H9 (cell line): ENCODE measurements around the gene CDK5. TPM values are rescaled to one million over a fixed set of nuclear protein-coding genes. Genes with fewer than 3 reads are reported as not detected.

Experiments
- DNase-seq: peaks from one replicate; pipeline ENCODE4 v3.0.0-alpha.2; 2017
- H2AFZ ChIP-seq: one replicate; pipeline ENCODE4 v1.6.1; 2013; ENCODE audit warnings: mild to moderate bottlenecking, low read length, control low read depth, moderate library complexity
- H2AK5ac ChIP-seq: 2 replicates; pipeline ENCODE4 v1.6.1; 2013; ENCODE audit warnings: low read length, control low read depth, mixed read lengths; ENCODE audit not compliant: insufficient read length
- H2BK120ac ChIP-seq: one replicate; pipeline ENCODE4 v1.6.1; 2013; ENCODE audit warnings: low read depth, mild to moderate bottlenecking, low read length, control low read depth, inconsistent platforms; ENCODE audit not compliant: poor library complexity, severe bottlenecking
- H2BK12ac ChIP-seq: 2 replicates; pipeline ENCODE4 v1.6.1; 2013; ENCODE audit warnings: low read length, control low read depth, mixed read lengths, low read depth; ENCODE audit not compliant: insufficient read length
- H2BK15ac ChIP-seq: 2 replicates; pipeline ENCODE4 v1.6.1; 2013; ENCODE audit warnings: low read depth, low read length, control low read depth
- H2BK20ac ChIP-seq: one replicate; pipeline ENCODE4 v1.6.1; 2013; ENCODE audit warnings: low read depth, mild to moderate bottlenecking, low read length, control low read depth, inconsistent platforms; ENCODE audit not compliant: poor library complexity, severe bottlenecking
- H2BK5ac ChIP-seq: 2 replicates; pipeline ENCODE4 v1.6.1; 2013; ENCODE audit warnings: low read length, control low read depth, mixed read lengths; ENCODE audit not compliant: insufficient read length
- H3K14ac ChIP-seq: 2 replicates; pipeline ENCODE4 v1.6.1; 2013; ENCODE audit warnings: low read length, control low read depth; ENCODE audit not compliant: insufficient read depth
- H3K18ac ChIP-seq: 2 replicates; pipeline ENCODE4 v1.6.1; 2013; ENCODE audit warnings: low read depth, mild to moderate bottlenecking, mixed read lengths, low read length, control low read depth; ENCODE audit not compliant: insufficient read length
- H3K23ac ChIP-seq: 2 replicates; pipeline ENCODE4 v1.6.1; 2013; ENCODE audit warnings: low read length, control low read depth, mixed read lengths, low read depth; ENCODE audit not compliant: insufficient read length
- H3K23me2 ChIP-seq: 2 replicates; pipeline ENCODE4 v1.6.1; 2013; ENCODE audit warnings: low read depth, mild to moderate bottlenecking, mixed read lengths, low read length, control low read depth; ENCODE audit not compliant: insufficient read length, poor library complexity, severe bottlenecking
- H3K27ac ChIP-seq: 2 replicates; pipeline ENCODE4 v1.5.1; 2013; ENCODE audit warnings: low read length, control low read depth, mixed read lengths, low read depth; ENCODE audit not compliant: insufficient read length
- H3K27me3 ChIP-seq: 2 replicates; pipeline ENCODE4 v1.6.1; 2013; ENCODE audit warnings: low read length, control low read depth, inconsistent platforms; ENCODE audit not compliant: insufficient read depth
- H3K4ac ChIP-seq: 2 replicates; pipeline ENCODE4 v1.6.1; 2013; ENCODE audit warnings: low read depth, mild to moderate bottlenecking, control low read depth, inconsistent platforms, low read length, moderate library complexity
- H3K4me1 ChIP-seq: 2 replicates; pipeline ENCODE4 v1.6.1; 2013; ENCODE audit warnings: low read length, control low read depth, inconsistent platforms; ENCODE audit not compliant: insufficient read depth
- H3K4me2 ChIP-seq: 2 replicates; pipeline ENCODE4 v1.6.1; 2013; ENCODE audit warnings: low read length, control low read depth, mixed read lengths; ENCODE audit not compliant: insufficient read length, insufficient read depth
- H3K56ac ChIP-seq: 2 replicates; pipeline ENCODE4 v1.6.1; 2013; ENCODE audit warnings: low read depth, mild to moderate bottlenecking, mixed read lengths, low read length, control low read depth; ENCODE audit not compliant: insufficient read length
- H3K79me1 ChIP-seq: 2 replicates; pipeline ENCODE4 v1.6.1; 2013; ENCODE audit warnings: low read depth, mild to moderate bottlenecking, moderate library complexity, low read length, control low read depth, inconsistent platforms; ENCODE audit not compliant: insufficient read depth, poor library complexity, severe bottlenecking
- H3K79me2 ChIP-seq: 2 replicates; pipeline ENCODE4 v1.6.1; 2013; ENCODE audit warnings: low read length, control low read depth, inconsistent platforms; ENCODE audit not compliant: insufficient read depth
- H3K9ac ChIP-seq: 2 replicates; pipeline ENCODE4 v1.6.1; 2013; ENCODE audit warnings: low read length, control low read depth, mixed read lengths; ENCODE audit not compliant: insufficient read length; ENCODE audit errors: extremely low read depth
- H3K9me3 ChIP-seq: one replicate; pipeline ENCODE4 v1.6.1; 2013; ENCODE audit warnings: low read depth, low read length, inconsistent platforms; ENCODE audit not compliant: control insufficient read depth
- H3T11ph ChIP-seq: one replicate; pipeline ENCODE4 v1.6.1; 2013; ENCODE audit warnings: mild to moderate bottlenecking, low read length, control low read depth, inconsistent platforms
- H4K20me1 ChIP-seq: one replicate; pipeline ENCODE4 v1.6.1; 2013; ENCODE audit not compliant: control insufficient read depth, insufficient read length, insufficient read depth
- H4K5ac ChIP-seq: 2 replicates; pipeline ENCODE4 v1.6.1; 2013; ENCODE audit warnings: low read depth, mild to moderate bottlenecking, mixed read lengths, low read length, control low read depth; ENCODE audit not compliant: insufficient read length
- H4K8ac ChIP-seq: replicated peaks from 2 replicates; pipeline ENCODE4 v1.6.1; 2013; ENCODE audit warnings: low read length, control low read depth, mixed read lengths, low read depth; ENCODE audit not compliant: insufficient read length
- H4K91ac ChIP-seq: 2 replicates; pipeline ENCODE4 v1.6.1; 2013; ENCODE audit warnings: low read depth, mild to moderate bottlenecking, moderate library complexity, mixed read lengths, low read length, control low read depth; ENCODE audit not compliant: insufficient read length
- H3K27ac Mint-ChIP-seq, 3 experiments: 2 replicates in 2 of 3; 3 replicates in 1 of 3; pipeline ENCODE4 v1.8.0; 2020 to 2021; ENCODE audit warnings: mixed read lengths in 3 of 3, mild to moderate bottlenecking in 1 of 3, moderate library complexity in 1 of 3
- H3K27me3 Mint-ChIP-seq: 2 replicates; pipeline ENCODE4 v1.8.0; 2021; ENCODE audit warnings: low read depth, mild to moderate bottlenecking, moderate library complexity, mixed read lengths
- H3K36me3 Mint-ChIP-seq, 3 experiments: 2 replicates in 2 of 3; 3 replicates in 1 of 3; pipeline ENCODE4 v1.8.0; 2020 to 2021; ENCODE audit warnings: low read depth in 3 of 3, mixed read lengths in 3 of 3; ENCODE audit not compliant: insufficient read depth in 1 of 3
- H3K4me1 Mint-ChIP-seq, 2 experiments: 2 replicates each; pipeline ENCODE4 v1.8.0; 2020; ENCODE audit warnings: mixed read lengths in 2 of 2
- H3K4me3 Mint-ChIP-seq, 2 experiments: 2 replicates in 1 of 2; 3 replicates in 1 of 2; pipeline ENCODE4 v1.8.0; 2020 to 2021; ENCODE audit warnings: mild to moderate bottlenecking in 2 of 2, mixed read lengths in 2 of 2, moderate library complexity in 1 of 2
- H3K9me3 Mint-ChIP-seq, 2 experiments: 2 replicates in 1 of 2; 3 replicates in 1 of 2; pipeline ENCODE4 v1.8.0; 2020; ENCODE audit warnings: mild to moderate bottlenecking in 2 of 2, mixed read lengths in 2 of 2, moderate library complexity in 1 of 2
- WGBS: extraction: QIAGEN DNeasy Blood & Tissue Kit; methylation state at CpG from one replicate; pipeline ENCODE4 v1.1.7; 2013; ENCODE audit warnings: missing lambda C conversion rate, low lambda C conversion rate, mixed read lengths; ENCODE audit not compliant: insufficient read length; ENCODE audit errors: extremely low coverage; 5-methylcytosine and 5-hydroxymethylcytosine counted together
- total RNA-seq: library from RNA; stranded (reverse); gene quantifications from 2 replicates; pipeline ENCODE4 v1.2.1, GENCODE V29; 2021
- TF ChIP-seq, protein P1 (sequence below): fragments of 200-600 bp; sonication (generic); conservative IDR thresholded peaks from 3 replicates; pipeline ENCODE4 v1.8.0; 2021; ENCODE audit warnings: antibody characterized with exemption, mild to moderate bottlenecking

The CDK5 gene
- total RNA-seq, 1 experiment from 2014 or later: 19.9 TPM

DNA sequence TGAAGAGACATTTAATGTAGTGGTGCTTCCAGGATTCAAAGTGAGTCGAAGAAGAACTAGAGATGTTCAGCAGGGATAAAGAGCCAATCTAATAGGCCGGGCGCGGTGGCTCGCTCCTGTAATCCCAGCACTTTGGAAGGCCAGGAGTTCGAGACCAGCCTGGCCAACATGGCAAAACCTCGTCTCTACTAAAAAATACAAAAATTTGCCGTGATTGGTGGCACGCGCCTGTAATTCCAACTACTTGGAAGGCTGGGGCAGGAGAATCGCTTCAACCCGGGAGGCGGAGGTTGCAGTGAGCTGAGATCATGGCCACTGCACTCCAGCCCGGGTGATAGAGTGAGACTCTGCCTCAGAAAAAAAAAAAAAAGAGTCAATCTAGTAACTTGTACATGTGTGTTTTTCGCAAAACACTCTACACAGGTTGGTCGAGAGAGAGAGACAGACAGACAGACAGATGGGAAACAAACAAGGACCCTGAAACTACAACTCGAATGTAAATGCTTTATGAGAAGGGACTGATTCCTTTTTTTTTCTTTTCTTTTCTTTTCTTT is 28.7 kb downstream of the CDK5 start:
- H3K4ac ChIP-seq: no peak overlapping the region
- Mint-ChIP-seq H3K4me1 (peaks cover 22 to 34% of the 10 kb centered on the region in 2 experiments), H3K36me3 (no peaks in the 10 kb centered on the region; a peak in 1 of 7 replicates), H3K4me3 (peak overlapping the region; percentile 87 to 90), H3K9me3 (no peaks in the 10 kb centered on the region; a peak in 1 of 5 replicates), H3K27me3 (peaks cover 20% of the 10 kb centered on the region), H3K27ac (peak overlapping the region in 2 of 3 experiments; percentile 97 to 98; a peak in 4 of 7 replicates)
- no peaks in the 10 kb centered on the region for H3K27me3 ChIP-seq
- H3K9me3 ChIP-seq: no peaks in the 10 kb centered on the region
- no peak overlapping the region for H2BK12ac ChIP-seq
- DNase-seq: no peak
- no peak overlapping the region for H3T11ph ChIP-seq
- no CpG with 5 or more reads among the region's 17 CpGs for whole genome bisulfite sequencing
- no peak overlapping the region for H4K91ac ChIP-seq
- H3K56ac ChIP-seq: no peak overlapping the region
- no peak overlapping the region for H4K5ac ChIP-seq
- H3K79me1 ChIP-seq: no peaks in the 10 kb centered on the region
- no peak overlapping the region for H3K14ac ChIP-seq
- no peak overlapping the region for H3K27ac ChIP-seq
- no peaks in the 10 kb centered on the region for H4K20me1 ChIP-seq
- H2BK20ac ChIP-seq: no peak overlapping the region
- no peak overlapping the region for H3K23ac ChIP-seq
- no peaks in the 10 kb centered on the region for H3K79me2 ChIP-seq
- no peak overlapping the region for H2AFZ ChIP-seq
- H3K9ac ChIP-seq: no peak overlapping the region
- H2BK120ac ChIP-seq: no peak overlapping the region
- H2BK15ac ChIP-seq: no peak overlapping the region
- H3K18ac ChIP-seq: no peak overlapping the region
- H2AK5ac ChIP-seq: no peak overlapping the region
- H4K8ac ChIP-seq: no peak overlapping the region
- H3K4me2 ChIP-seq: peak overlapping the region; percentile 62
- TF ChIP-seq, protein P1, sequence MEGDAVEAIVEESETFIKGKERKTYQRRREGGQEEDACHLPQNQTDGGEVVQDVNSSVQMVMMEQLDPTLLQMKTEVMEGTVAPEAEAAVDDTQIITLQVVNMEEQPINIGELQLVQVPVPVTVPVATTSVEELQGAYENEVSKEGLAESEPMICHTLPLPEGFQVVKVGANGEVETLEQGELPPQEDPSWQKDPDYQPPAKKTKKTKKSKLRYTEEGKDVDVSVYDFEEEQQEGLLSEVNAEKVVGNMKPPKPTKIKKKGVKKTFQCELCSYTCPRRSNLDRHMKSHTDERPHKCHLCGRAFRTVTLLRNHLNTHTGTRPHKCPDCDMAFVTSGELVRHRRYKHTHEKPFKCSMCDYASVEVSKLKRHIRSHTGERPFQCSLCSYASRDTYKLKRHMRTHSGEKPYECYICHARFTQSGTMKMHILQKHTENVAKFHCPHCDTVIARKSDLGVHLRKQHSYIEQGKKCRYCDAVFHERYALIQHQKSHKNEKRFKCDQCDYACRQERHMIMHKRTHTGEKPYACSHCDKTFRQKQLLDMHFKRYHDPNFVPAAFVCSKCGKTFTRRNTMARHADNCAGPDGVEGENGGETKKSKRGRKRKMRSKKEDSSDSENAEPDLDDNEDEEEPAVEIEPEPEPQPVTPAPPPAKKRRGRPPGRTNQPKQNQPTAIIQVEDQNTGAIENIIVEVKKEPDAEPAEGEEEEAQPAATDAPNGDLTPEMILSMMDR: no peak
- peaks cover 2% of the 10 kb centered on the region; the same call in 1 of the 2 replicates for H3K4me1 ChIP-seq
- no peak overlapping the region for H2BK5ac ChIP-seq
- peaks cover 6% of the 10 kb centered on the region for H3K23me2 ChIP-seq
